T47D (cell line): ENCODE results near the gene BMPR2.
"Not testable (repeated sequence)": the region's sequence is repeated elsewhere in the genome, so short reads cannot be mapped to it uniquely, and the experiment has no call there.

Experiments used
- DNase-seq, 2 experiments: peaks; one replicate each; pipeline versions ENCODE4 v3.0.0 to v3.0.0-alpha.2; 2011 to 2012; ENCODE audit warnings: low read depth in 1 of 2, low spot score in 1 of 2
- JUND ChIP-seq: IDR thresholded peaks from 2 replicates; pipeline ENCODE4 v1.6.1; 2012; ENCODE audit warnings: low read depth
- in situ Hi-C: cut with HindIII; loops from 2 replicates; pipeline ENCODE4 v1.10.0; 2016; ENCODE audit warnings: low sequenced_read_pairs, low pct_unique_long_range_greater_than_20kb

Gene BMPR2

GRCh38 chr2:202494300-202495229 is 118.4 kb downstream of the BMPR2 start:
- no peak for TF ChIP-seq JUND
- DNase-seq: peak; percentile 53 to 66
- in situ Hi-C loops: no loop called here

- no peak for DNase-seq
- in situ Hi-C loops: no loop called here
- no peak for TF ChIP-seq JUND
Observed at GRCh38 chr2:202495230-202495604, 119.1 kb downstream of the BMPR2 start.

GRCh38 chr2:202496835-202497472 is 120.8 kb downstream of the BMPR2 start:
- DNase-seq, in situ Hi-C loops: not testable (repeated sequence)

GRCh38 chr2:202497473-202497866 is 121.3 kb downstream of the BMPR2 start:
- in situ Hi-C loops, DNase-seq: not testable (repeated sequence)

GRCh38 chr2:202499841-202500240 is 123.7 kb downstream of the BMPR2 start:
- in situ Hi-C loops, DNase-seq: not testable (repeated sequence)

- in situ Hi-C loops, DNase-seq: not testable (repeated sequence)
Observed at GRCh38 chr2:202503276-202503675, 127.1 kb downstream of the BMPR2 start.

GRCh38 chr2:202508686-202509085 is 132.6 kb downstream of the BMPR2 start:
- in situ Hi-C loops: no loop called here
- no peak for TF ChIP-seq JUND
- no peak for DNase-seq

GRCh38 chr2:202510911-202511310 is 134.8 kb downstream of the BMPR2 start:
- in situ Hi-C loops: no loop called here
- TF ChIP-seq JUND: no peak
- DNase-seq: no peak

GRCh38 chr2:202512176-202512575 is 136.0 kb downstream of the BMPR2 start:
- no peak for TF ChIP-seq JUND
- DNase-seq: no peak
- in situ Hi-C loops: no loop called here

- TF ChIP-seq JUND: no peak
- no peak for DNase-seq
- in situ Hi-C loops: no loop called here
Observed at GRCh38 chr2:202514732-202515131, 138.6 kb downstream of the BMPR2 start.

- DNase-seq: no peak
- no peak for TF ChIP-seq JUND
- in situ Hi-C loops: no loop called here
Observed at GRCh38 chr2:202519453-202519852, 143.3 kb downstream of the BMPR2 start.

GRCh38 chr2:202521470-202521869 is 145.3 kb downstream of the BMPR2 start:
- in situ Hi-C loops: no loop called here
- no peak for DNase-seq
- no peak for TF ChIP-seq JUND

- no peak for DNase-seq
- no peak for TF ChIP-seq JUND
- in situ Hi-C loops: no loop called here
Observed at GRCh38 chr2:202529389-202529788, 153.3 kb downstream of the BMPR2 start.
